ENCODE measurements around the gene CERT1. TPM values are rescaled to one million over a fixed set of nuclear protein-coding genes. Genes with fewer than 3 reads are reported as not detected.

The CERT1 gene
- total RNA-seq, 1 experiment from 2014 or later: 50.2 TPM

GRCh38 chr5:75335952-75336614 is 175.3 kb downstream of the CERT1 start:
- Histone ChIP-seq H3K9ac (ENCODE audit: extremely low read depth, insufficient read length, low read length) (peak overlapping the region; percentile 68), H3K23ac (ENCODE audit: insufficient read length, low read depth, low read length) (no peak overlapping the region), H2BK15ac (ENCODE audit: low read depth, low read length) (no peak overlapping the region), H2BK20ac (ENCODE audit: low read depth, low read length, poor library complexity, severe bottlenecking) (no peak overlapping the region), H3K4ac (ENCODE audit: low read depth, low read length) (no peak overlapping the region; the same call in 1 of the 2 replicates), H2BK120ac (ENCODE audit: low read depth, low read length, poor library complexity, severe bottlenecking) (no peak overlapping the region), H2AK5ac (ENCODE audit: insufficient read length, low read length) (no peak overlapping the region), H2BK5ac (ENCODE audit: insufficient read length, low read length) (peak overlapping the region; percentile 20), H3K27me3 (ENCODE audit: insufficient read depth, low read length) (no peaks in the 10 kb centered on the region), H2BK12ac (ENCODE audit: insufficient read length, low read depth, low read length) (no peak overlapping the region), H3K4me1 (ENCODE audit: insufficient read depth, low read length) (no peaks in the 10 kb centered on the region; the same call in 1 of the 2 replicates), H3K9me3 (ENCODE audit: control insufficient read depth, low read depth, low read length) (no peaks in the 10 kb centered on the region), H4K20me1 (ENCODE audit: control insufficient read depth, insufficient read depth, insufficient read length) (no peaks in the 10 kb centered on the region), H3K14ac (ENCODE audit: insufficient read depth, low read length) (peak overlapping the region; percentile 59; the same call in 1 of the 2 replicates), H3K27ac (ENCODE audit: insufficient read length, low read depth, low read length) (peak overlapping the region; percentile 63), H3K56ac (ENCODE audit: insufficient read length, low read depth, low read length) (peak overlapping the region; percentile 17), H3T11ph (ENCODE audit: low read length) (no peak overlapping the region), H2AFZ (ENCODE audit: low read length) (no peak overlapping the region), H4K5ac (ENCODE audit: insufficient read length, low read depth, low read length) (no peak overlapping the region), H3K18ac (ENCODE audit: insufficient read length, low read depth, low read length) (peak overlapping the region; percentile 71), H4K91ac (ENCODE audit: insufficient read length, low read depth, low read length) (no peak overlapping the region), H3K79me1 (ENCODE audit: insufficient read depth, low read depth, low read length, poor library complexity, severe bottlenecking) (no peaks in the 10 kb centered on the region), H3K23me2 (ENCODE audit: insufficient read length, low read depth, low read length, poor library complexity, severe bottlenecking) (peaks cover 3% of the 10 kb centered on the region), H3K4me2 (ENCODE audit: insufficient read depth, insufficient read length, low read length) (peak overlapping the region; percentile 82), H4K8ac (replicated peaks; ENCODE audit: insufficient read length, low read depth, low read length) (no peak overlapping the region), H3K79me2 (ENCODE audit: insufficient read depth, low read length) (peaks cover 36% of the 10 kb centered on the region)
- H3K4me1 Mint-ChIP-seq: peaks cover 20 to 28% of the 10 kb centered on the region in 2 experiments
- 100% methylated on average over 2 of the region's 12 CpGs for WGBS (ENCODE audit: extremely low coverage, insufficient read length, low lambda C conversion rate)
- no peak overlapping the region for H3K4me3 Mint-ChIP-seq
- DNase-seq: no peak
- no peak overlapping the region for H3K27ac Mint-ChIP-seq
- H3K27me3 Mint-ChIP-seq (ENCODE audit: low read depth): no peaks in the 10 kb centered on the region
- peaks cover 11 to 17% (median 14%) of the 10 kb centered on the region in 3 experiments for H3K36me3 Mint-ChIP-seq (ENCODE audit: insufficient read depth in 1 of 3, low read depth in 3 of 3)
- H3K9me3 Mint-ChIP-seq: peaks cover 0 to 9% of the 10 kb centered on the region in 2 experiments; a peak in 2 of 5 replicates
- peak; percentile 42; the same call in 2 of the 3 replicates for TF ChIP-seq CTCF (conservative IDR thresholded peaks at IDR 0.05)

All from H9 (cell line).